Measurements from ENCODE around the gene PRR35.

DNA sequence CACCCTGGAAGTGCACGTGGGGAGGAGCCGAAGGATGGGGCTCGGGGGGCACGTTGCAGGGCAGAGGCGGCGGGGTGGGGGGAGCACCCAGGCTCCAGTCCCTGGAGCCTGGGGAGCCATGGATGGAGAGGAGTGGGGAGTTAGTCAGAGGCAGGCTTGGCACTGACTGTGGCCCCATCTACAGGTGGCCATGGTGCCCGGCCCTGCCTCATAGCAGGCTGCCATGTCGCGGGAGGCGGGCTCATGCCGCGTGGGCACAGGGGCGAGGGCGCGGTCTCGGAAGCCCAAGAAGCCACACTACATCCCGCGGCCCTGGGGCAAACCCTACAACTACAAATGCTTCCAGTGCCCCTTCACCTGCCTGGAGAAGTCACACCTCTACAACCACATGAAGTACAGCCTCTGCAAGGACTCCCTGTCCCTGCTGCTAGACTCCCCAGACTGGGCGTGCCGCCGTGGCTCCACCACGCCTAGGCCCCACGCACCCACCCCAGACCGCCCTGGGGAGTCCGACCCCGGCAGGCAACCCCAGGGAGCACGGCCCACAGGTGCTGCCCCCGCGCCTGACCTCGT, 3.0 kb downstream of the PRR35 start:
- TF ChIP-seq, protein P1, sequence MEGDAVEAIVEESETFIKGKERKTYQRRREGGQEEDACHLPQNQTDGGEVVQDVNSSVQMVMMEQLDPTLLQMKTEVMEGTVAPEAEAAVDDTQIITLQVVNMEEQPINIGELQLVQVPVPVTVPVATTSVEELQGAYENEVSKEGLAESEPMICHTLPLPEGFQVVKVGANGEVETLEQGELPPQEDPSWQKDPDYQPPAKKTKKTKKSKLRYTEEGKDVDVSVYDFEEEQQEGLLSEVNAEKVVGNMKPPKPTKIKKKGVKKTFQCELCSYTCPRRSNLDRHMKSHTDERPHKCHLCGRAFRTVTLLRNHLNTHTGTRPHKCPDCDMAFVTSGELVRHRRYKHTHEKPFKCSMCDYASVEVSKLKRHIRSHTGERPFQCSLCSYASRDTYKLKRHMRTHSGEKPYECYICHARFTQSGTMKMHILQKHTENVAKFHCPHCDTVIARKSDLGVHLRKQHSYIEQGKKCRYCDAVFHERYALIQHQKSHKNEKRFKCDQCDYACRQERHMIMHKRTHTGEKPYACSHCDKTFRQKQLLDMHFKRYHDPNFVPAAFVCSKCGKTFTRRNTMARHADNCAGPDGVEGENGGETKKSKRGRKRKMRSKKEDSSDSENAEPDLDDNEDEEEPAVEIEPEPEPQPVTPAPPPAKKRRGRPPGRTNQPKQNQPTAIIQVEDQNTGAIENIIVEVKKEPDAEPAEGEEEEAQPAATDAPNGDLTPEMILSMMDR (IDR thresholded peaks at IDR 0.05 in 4 of 5, conservative IDR thresholded peaks at IDR 0.05 in 1 of 5), result no peak
- TF ChIP-seq POLR2A (IDR thresholded peaks at IDR 0.05), result no peak

All from gastrocnemius medialis (tissue), 4 donors.